GM06990 (cell line): ENCODE results near the gene EXOC3.
"Not testable (repeated sequence)": the region's sequence is repeated elsewhere in the genome, so short reads cannot be mapped to it uniquely, and the experiment has no call there.

Source experiments
- DNase-seq: peaks from one replicate; pipeline ENCODE4 v3.0.0-alpha.2; 2011; ENCODE audit not compliant: insufficient read length; ENCODE audit errors: extremely low read depth
- H3K27me3 ChIP-seq: replicated peaks from 2 replicates; pipeline ENCODE4 v1.6.0; 2011; ENCODE audit warnings: low read length; ENCODE audit not compliant: control insufficient read depth, insufficient read depth
- H3K36me3 ChIP-seq: 2 replicates; pipeline ENCODE4 v1.5.1; 2011; ENCODE audit warnings: low read length; ENCODE audit not compliant: control insufficient read depth, insufficient read depth
- H3K4me3 ChIP-seq: replicated peaks from 2 replicates; pipeline ENCODE4 v1.5.1; 2011; ENCODE audit warnings: low read depth, mild to moderate bottlenecking, control low read depth, low read length
- CTCF ChIP-seq: IDR thresholded peaks from 2 replicates; pipeline ENCODE4 v1.5.1; 2011; ENCODE audit warnings: low read length, control low read depth, mild to moderate bottlenecking, inconsistent platforms; ENCODE audit not compliant: insufficient read depth, poor library complexity, severe bottlenecking

Gene EXOC3

DNA sequence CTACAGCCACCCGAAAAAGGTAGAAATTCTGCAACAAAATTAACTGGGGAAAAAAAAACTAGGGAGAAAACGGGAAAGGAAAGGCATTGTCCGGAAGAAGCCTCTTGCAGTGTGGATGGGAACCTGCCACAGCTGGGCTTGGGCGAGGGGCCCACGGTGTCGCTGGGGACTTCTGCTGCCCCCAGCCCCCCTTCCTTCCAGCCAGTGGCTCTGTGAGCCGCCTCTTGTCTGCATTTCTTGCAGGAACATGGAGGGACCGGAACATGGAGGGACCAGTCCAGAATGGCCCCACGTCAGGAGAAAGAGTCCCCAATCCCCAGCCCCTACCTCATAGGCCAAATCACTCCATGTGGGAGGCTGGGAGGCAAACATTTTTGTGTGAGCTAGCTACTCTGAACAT lies 36.9 kb upstream of the EXOC3 start:
- DNase-seq = no peak
- no peak overlapping the region for H3K4me3 ChIP-seq
- TF ChIP-seq CTCF = no peak
- peaks cover 5% of the 10 kb centered on the region for H3K36me3 ChIP-seq
- no peaks in the 10 kb centered on the region for H3K27me3 ChIP-seq

- Histone ChIP-seq H3K36me3 (no peaks in the 10 kb centered on the region; the same call in none of the 2 replicates), H3K4me3 (no peak overlapping the region), H3K27me3 (no peaks in the 10 kb centered on the region)
- TF ChIP-seq CTCF = no peak
- no peak for DNase-seq
These were observed 35.9 kb upstream of the EXOC3 start for GRCh38 chr5:407051-407450.

GRCh38 chr5:407801-408268 lies 35.1 kb upstream of the EXOC3 start:
- no peak for DNase-seq
- no peaks in the 10 kb centered on the region for H3K27me3 ChIP-seq
- no peak for TF ChIP-seq CTCF

GRCh38 chr5:410911-411517 lies 32.0 kb upstream of the EXOC3 start:
- no peak for TF ChIP-seq CTCF
- Histone ChIP-seq H3K4me3 (no peak overlapping the region), H3K36me3 (peaks cover 10% of the 10 kb centered on the region), H3K27me3 (no peaks in the 10 kb centered on the region)
- no peak for DNase-seq

More at GRCh38 chr5:407801-408268, 35.1 kb upstream of the EXOC3 start:
- Histone ChIP-seq H3K36me3 (no peaks in the 10 kb centered on the region; the same call in none of the 2 replicates), H3K4me3 (no peak overlapping the region)

- no peaks in the 10 kb centered on the region for H3K27me3 ChIP-seq
- H3K36me3 ChIP-seq = peaks cover 13% of the 10 kb centered on the region
- no peak for DNase-seq
- no peak for TF ChIP-seq CTCF
- no peak overlapping the region for H3K4me3 ChIP-seq
These were observed 31.2 kb upstream of the EXOC3 start for GRCh38 chr5:411728-412127.

- DNase-seq, H3K27me3 ChIP-seq, H3K4me3 ChIP-seq: not testable (repeated sequence)
- peaks cover 21% of the 10 kb centered on the region for H3K36me3 ChIP-seq
These were observed 27.7 kb upstream of the EXOC3 start for GRCh38 chr5:414991-415927.
